Raji (cell line): Measurements from ENCODE around the gene RSAD2.

Experiments
- POLR2A ChIP-seq: IDR thresholded peaks from 2 replicates; pipeline ENCODE4 v1.6.1; 2011; ENCODE audit warnings: low read depth, low read length, control low read depth; ENCODE audit not compliant: insufficient read depth

Gene RSAD2

DNA sequence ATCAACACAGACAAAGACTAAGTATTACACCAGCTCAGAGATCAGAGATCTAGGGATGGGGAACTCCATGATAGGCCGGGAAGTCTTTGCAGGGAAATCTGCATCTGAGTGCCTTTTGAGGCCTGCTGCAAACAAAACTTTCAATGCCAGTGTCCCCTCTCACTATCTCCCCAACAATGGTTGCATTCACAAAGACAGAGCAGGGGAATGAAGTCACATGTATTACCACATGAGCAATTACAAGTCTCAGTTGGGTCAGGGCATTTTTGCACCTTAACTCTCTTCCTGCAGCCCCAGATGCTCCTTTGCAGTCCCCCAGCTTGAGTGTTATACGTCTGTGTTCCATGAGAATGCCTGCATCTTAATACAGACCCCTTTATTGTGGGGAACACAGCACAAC is 37.8 kb downstream of the RSAD2 start:
- TF ChIP-seq POLR2A: no peak

DNA sequence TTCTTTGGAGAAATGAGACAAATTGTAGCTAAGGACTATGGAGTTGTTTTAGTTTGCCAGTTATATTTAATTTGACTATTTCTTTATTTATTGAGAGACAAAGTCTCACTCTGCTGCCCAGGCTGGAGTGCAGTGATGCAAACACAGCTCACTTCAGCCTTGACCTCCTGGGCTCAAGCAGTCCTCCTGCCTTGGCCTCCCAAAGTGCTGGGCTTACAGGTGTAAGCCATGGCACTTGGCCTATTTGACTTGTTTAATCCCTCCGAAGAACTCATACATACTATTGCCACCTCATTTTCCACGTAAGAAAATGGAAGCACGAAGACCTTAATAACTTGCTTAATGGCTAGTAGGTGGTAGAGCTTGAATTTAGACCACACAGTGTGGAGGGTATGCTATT is 38.6 kb downstream of the RSAD2 start:
- TF ChIP-seq POLR2A: no peak

DNA sequence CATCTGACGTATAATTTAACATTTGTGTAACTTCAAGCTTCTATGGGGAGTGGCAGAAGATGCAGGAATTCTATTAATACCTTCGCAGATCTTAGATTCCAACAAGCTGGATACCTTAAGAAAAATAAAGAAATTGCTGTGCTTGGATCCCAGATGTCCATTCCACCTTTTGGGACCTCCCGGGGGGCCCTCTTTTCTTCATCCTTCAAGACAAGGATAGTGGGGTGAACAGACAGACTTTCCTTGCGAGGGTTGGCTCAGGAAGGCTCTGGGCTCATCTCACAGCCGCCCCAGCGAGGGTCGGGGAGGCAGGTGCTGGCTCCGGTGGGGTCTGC is 39.1 kb downstream of the RSAD2 start:
- TF ChIP-seq POLR2A: no peak

DNA sequence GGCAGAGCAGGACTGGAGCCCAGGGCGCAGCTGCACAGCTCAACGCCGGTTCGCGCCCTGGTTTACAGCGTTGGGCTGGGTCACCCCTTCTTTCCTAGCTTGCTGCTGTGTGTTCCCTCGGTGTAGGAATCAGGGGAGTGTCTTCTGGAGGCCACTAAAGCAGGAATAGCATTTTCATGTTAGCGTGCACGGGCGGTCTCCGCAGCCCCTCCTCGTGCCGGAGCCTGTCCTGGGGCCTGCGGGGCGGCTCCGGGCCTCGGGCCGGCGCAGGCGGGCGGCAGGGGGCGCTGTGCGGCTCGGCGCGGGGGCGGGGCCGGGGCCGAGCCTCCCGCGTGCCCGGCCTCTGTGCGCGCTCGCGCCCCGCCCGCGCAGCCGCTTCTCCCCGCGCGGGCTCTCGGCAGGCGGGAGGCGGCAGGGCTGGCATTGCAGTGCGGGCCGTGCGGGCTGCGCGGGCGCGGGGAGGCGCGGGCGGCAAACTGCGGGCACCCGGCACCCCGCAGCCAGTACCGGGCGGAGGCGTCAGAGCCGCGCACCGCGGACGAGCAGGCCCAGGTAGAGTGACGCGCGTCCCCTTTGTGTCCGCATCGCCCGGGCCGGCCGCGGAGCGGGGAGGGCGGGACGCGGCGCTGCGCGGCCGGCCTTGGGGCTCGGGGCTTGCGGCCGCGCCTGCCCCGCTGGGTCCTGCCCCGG is 39.6 kb downstream of the RSAD2 start, which contains the start of gene RNF144A:
Gene RNF144A, plus strand, starts transcription at position 342 of the 690 bp plus-strand sequence. CDS start 79,515 bp downstream, outside the sequence.
- no peak for TF ChIP-seq POLR2A

DNA sequence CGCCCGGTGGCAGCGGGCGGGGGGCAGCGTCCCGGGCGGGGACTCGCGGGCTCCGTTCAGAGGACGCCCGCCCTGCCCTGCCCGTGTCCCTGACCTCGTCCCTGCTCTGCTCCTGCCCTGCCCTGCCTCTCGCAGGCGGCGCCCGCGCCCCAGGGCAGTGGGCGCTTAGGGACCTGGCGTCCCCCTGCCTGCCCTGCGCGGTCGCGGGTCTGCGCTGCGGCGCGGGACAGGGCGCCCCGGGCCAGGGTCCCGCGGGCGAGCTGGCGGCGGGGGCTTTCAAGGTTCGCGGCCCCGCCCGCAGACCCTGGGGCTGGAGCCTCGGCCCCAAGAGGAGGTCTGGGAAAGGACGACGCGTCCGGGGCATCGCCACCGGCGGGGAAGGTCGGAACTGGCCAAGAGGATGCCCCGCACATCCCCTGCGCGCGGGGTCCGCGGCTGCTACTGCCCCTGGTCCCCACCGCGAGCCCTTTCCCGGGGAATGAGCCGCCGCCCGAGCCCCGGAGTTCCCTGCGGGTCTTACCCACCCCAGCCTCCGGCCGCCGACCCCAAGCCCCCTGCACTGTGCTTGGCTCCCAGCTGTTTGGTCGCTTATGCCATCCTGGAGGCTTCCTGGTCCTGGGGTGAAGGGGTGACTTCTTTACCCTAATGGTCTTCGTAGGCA is 40.3 kb downstream of the RSAD2 start:
- no peak for TF ChIP-seq POLR2A

DNA sequence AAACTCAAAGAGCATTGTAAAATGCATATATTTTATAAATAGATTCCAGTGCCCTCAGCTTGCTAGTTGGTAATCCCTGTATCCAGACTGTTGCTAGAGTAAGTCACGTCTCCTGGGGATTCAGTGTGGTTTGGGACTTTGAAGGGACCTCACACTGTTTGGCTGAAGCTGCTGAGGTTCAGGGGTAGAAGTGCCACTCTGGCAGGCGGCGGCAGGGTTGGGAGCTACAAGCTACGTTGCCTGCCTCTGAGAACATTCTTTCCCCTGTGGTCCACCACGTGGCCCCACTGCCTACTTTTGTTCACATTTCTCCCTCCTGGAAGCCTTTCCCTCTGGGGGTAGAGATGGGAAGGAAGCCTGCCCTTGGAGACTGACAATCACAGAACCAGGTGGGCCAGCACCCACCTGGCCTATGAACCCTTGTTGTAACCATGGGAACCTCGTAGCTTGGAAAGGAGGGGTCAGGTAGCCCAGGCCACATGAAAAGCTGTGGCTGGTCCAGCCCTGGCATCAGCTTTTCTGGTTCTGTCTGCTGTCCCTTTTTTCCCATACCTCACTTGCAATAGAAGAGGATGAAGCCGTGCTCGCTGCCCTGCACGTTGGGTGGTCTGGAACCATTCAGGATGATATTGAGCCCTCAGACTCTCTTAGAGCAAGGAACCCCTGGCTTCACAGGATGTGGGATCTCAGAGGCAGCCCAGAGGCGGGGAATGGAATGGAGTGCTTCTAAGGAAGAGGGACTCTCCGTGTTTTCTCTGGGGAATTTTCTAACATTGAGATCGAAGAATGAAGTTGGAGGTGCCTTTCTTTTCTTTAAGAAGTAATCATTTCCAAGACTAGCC is 42.5 kb downstream of the RSAD2 start:
- TF ChIP-seq POLR2A: no peak

DNA sequence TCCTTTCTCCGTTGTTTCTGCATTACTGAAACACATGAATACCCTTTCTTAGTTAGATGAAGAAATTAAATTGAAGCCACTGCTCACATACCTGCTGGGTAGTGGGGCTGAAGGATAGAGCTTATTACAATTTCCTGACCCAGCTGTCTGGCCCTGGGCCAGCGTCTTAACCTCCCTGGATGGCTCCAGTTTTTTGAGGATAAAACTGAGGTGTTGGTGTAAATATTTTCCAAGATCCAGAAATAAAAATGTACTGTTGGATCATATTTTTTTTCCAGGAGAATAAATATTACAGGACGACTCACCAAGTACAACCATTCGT is 43.1 kb downstream of the RSAD2 start:
- TF ChIP-seq POLR2A: no peak

DNA sequence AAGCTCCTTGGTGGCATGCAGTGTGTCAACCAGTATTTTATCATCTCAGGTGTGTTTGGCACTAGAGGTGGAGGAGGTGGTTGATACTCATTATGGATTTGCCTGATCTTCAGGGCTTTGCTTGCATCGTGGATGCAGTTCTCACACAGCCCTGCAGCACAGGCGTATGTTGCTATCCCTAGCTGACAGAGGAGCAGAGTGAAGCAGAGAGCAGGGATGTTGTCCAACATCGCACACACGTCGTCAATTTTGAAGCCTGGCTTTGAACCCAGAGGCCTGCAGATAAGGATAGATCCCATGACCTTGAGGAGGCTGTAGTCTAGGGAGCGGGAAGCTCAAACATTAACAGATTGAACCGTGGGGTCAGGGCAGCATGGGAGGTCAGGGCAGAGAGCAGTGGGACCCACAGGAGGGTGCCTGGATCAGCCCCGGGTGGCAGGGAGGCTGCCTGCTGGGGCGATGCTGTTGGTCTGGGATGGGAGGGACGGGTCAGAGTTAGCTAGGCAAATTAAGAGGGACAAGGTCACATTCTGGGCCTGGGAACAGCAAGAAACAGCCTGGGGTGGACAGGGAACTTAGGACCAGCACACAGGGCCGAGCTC is 43.8 kb downstream of the RSAD2 start:
- no peak for TF ChIP-seq POLR2A

DNA sequence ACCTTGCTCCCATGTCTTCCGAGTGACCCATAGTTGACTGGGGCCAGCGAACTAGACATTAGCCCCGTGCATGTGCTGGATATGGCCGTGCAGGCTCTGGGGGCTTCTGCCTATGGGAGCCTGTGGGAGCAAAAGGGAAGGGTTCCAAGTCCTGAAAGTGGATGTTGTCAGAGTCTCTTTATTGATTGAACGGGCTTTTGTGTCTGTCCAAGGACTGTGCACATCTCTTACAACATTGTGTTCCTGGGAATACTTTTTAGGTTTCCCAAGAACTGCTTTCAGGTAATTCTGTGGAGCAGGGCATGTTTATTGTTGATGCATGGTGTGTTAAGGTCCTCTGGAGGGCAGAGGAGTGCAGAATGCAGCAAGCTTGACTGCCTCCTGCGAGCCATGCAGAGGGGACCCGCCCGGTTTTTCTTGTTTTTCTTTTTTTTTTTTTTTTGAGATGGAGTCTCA is 44.7 kb downstream of the RSAD2 start:
- no peak for TF ChIP-seq POLR2A

DNA sequence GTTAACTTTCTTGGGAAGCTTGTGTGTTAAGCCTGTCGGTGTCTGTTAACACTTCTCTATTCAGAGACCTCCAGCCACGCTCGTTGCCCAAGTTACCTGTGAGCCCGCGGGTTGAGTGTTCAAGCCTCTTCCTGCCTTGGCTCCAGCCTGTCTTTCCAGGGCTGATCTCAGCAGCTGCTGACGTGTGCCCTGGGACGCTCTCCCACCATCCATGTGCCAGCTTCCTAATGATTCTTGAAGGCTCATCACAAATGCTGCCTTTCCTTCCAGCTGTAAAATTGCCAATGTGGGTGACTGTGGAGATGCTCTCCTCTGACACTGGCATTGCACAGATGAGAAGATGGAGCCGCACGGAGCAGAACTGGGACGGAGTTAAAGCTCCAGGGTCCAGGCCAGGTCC is 45.7 kb downstream of the RSAD2 start:
- no peak for TF ChIP-seq POLR2A

DNA sequence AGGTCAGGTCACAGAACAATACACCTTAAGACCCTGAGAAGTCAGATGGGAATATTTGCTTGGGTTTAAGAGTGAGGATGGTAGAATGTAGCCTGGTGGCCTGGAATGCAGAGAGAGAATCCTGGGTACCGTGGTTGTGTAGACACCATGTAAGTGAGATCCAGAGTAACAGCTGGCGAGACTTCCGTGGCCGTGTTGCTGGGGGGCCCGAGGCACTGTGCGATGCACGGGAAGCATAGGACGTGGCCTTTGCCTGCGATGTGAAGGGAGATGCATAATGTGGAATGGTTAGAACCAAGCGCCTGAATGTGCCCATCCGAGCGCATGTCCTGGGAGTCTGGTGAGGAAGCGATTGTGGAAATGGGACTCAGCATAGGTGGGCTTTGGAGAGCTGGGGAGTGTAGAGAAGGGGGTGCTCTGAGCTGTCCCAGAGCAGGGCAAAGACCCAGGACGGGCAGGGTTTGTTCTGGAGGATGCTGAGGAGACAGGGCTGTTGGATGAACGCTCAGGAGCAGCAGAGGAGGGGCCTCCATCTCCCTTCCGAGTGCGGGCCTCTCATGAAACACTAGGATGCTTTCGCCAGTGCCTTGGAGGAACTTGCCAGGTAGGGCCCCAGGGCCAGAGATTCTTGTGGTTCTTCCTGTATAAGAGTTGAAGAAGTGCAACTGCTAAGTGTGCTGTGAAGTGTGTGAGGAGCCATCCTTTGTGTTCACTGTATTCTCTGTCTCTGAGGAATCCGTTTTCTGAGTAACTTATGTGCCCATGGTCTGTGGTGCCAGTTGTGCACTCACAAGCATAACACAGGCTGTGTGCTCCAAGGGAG is 46.7 kb downstream of the RSAD2 start:
- no peak for TF ChIP-seq POLR2A

DNA sequence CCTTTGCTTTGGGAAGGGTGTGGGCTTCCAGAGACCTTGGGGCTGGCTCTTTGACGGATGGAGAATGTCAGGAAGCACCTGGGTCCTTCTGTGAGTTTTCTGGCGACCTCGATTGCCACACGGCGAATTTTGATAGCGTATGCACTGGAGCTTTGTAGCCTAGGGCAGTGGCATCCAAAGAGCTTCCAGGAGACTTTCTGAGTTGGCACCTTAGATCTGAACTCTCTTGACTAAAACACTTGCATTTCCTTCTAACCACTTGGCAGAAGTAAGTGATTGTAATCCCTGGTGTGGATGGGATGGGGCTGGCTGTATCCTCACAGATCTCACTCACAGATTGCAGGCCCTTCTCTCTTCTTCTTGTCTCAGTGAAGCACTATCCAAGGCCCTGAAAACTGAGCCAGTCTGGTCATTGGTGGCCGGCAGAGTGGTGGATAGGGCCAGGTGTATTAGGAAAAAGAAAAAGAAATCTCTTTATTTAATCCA is 47.4 kb downstream of the RSAD2 start:
- no peak for TF ChIP-seq POLR2A

DNA sequence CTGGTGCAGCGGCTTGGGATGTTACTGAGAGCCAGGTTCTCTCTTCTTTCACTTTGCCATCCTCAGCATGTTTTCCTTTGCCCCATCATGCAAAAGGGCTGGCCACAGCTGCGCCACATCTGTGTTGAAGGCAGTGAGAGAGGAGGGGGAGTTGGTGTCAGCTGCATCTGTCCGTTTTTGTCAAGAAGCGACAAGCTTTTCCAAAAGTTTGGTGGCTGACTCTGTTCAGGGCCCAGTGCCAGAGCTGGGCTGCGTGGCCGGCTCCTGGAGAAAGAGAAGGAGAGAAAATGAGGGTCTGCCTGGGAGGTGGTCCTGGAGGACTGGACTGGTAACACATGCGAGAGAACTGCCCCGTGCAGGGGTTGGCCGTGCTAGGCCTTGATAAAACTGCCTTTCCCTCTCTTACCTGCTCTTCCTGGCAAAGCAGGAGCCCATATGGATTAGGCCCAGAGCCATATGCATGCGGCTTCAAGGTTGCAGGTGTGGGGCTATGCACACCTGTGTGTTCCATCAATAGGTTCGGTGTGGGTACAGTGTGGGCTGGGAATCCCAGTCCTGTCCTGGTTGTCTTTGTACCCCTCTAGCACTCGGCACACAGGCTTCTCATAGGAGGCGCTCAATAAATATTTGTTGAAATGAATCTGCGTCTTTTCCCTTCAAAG is 48.6 kb downstream of the RSAD2 start:
- no peak for TF ChIP-seq POLR2A

DNA sequence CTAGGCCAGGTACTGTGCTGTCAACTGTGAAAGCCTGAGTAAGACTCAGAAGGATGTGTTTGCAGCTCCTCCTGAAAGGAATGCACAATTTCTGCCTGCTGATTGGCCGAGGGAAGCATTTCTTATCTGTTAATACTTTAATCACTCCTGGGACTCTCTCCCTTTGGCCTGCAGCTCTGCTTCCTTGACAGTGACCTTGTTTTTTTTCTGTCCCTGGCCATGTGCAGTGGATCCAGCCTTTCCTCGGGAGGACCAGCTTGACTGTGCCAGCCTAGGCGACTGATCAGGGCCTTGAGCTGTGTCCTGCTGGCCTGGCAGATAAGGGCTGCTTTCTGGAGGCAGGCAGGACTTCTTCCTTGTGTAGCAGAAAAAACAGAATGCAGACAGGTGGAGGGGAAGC is 49.6 kb downstream of the RSAD2 start:
- TF ChIP-seq POLR2A: no peak
